HG02610 (cell line): ENCODE results near the gene C4A.
"Not testable (repeated sequence)": the region's sequence is repeated elsewhere in the genome, so short reads cannot be mapped to it uniquely, and the experiment has no call there.

Experiments used
- ATAC-seq: cut with Tn5 transposase; IDR thresholded peaks from one replicate; pipeline ENCODE4 v1.9.1; 2021; ENCODE audit warnings: mild to moderate bottlenecking, moderate library complexity; ENCODE audit not compliant: unreplicated experiment

The C4A gene

GRCh38 chr6:32014547-32014946, 32.7 kb downstream of the C4A start, which contains the start of gene C4B:
TSS of gene C4B (plus strand) at chr6:32014795. CDS start at chr6:32014846, 51 bp downstream.
- ATAC-seq = not testable (repeated sequence)

GRCh38 chr6:32022100-32022499, 40.2 kb downstream of the C4A start:
- ATAC-seq = not testable (repeated sequence)

GRCh38 chr6:32028631-32029030, 46.8 kb downstream of the C4A start:
- not testable (repeated sequence) for ATAC-seq

GRCh38 chr6:32029553-32029952, 47.7 kb downstream of the C4A start:
- ATAC-seq = not testable (repeated sequence)

- not testable (repeated sequence) for ATAC-seq
Observed at GRCh38 chr6:32035283-32036013, 53.6 kb downstream of the C4A start.

GRCh38 chr6:32037136-32037535, 55.3 kb downstream of the C4A start:
- not testable (repeated sequence) for ATAC-seq

- not testable (repeated sequence) for ATAC-seq
Observed at GRCh38 chr6:32037598-32038524, 56.0 kb downstream of the C4A start, which contains the start of gene CYP21A2. TSS of gene CYP21A2 (plus strand) at chr6:32038415. CDS start at chr6:32038423, 8 bp downstream.

GRCh38 chr6:32038878-32039277, 57.0 kb downstream of the C4A start:
- ATAC-seq = not testable (repeated sequence)

- ATAC-seq = not testable (repeated sequence)
Observed at GRCh38 chr6:32039321-32040274, 57.7 kb downstream of the C4A start.

- ATAC-seq = not testable (repeated sequence)
Observed at GRCh38 chr6:32040299-32041049, 58.6 kb downstream of the C4A start.

GRCh38 chr6:32041050-32041321, 59.1 kb downstream of the C4A start:
- not testable (repeated sequence) for ATAC-seq

- not testable (repeated sequence) for ATAC-seq
Observed at GRCh38 chr6:32041385-32041784, 59.5 kb downstream of the C4A start.

- ATAC-seq = not testable (repeated sequence)
Observed at GRCh38 chr6:32042276-32042675, 60.4 kb downstream of the C4A start.

- ATAC-seq = not testable (repeated sequence)
Observed at GRCh38 chr6:32043589-32044380, 61.9 kb downstream of the C4A start.

- ATAC-seq = not testable (repeated sequence)
Observed at GRCh38 chr6:32044916-32045315, 63.1 kb downstream of the C4A start.

GRCh38 chr6:32045811-32046449, 64.1 kb downstream of the C4A start:
- no peak for ATAC-seq

- ATAC-seq = no peak
Observed at GRCh38 chr6:32046450-32047083, 64.7 kb downstream of the C4A start.

GRCh38 chr6:32047084-32047478, 65.2 kb downstream of the C4A start:
- ATAC-seq = no peak
